Stimulated activated naive CD8-positive, alpha-beta T cell treated with anti-CD3 and anti-CD28 coated beads, Interleukin-15, Interleukin-2, amounts not matched to agents 100 U/mL and 50 U/mL, for 24 hours (primary cell): Measurements from ENCODE around the gene GRAMD2A.
"Not testable (repeated sequence)": the region's sequence is repeated elsewhere in the genome, so short reads cannot be mapped to it uniquely, and the experiment has no call there.

Experiments
- ATAC-seq: fragments of 150-1000 bp; cut with Tn5 transposase; one replicate; pipeline ENCODE4 v1.10.0; 2021
- DNase-seq: peaks from one replicate; pipeline ENCODE4 v3.0.0; 2021

The GRAMD2A gene

DNA sequence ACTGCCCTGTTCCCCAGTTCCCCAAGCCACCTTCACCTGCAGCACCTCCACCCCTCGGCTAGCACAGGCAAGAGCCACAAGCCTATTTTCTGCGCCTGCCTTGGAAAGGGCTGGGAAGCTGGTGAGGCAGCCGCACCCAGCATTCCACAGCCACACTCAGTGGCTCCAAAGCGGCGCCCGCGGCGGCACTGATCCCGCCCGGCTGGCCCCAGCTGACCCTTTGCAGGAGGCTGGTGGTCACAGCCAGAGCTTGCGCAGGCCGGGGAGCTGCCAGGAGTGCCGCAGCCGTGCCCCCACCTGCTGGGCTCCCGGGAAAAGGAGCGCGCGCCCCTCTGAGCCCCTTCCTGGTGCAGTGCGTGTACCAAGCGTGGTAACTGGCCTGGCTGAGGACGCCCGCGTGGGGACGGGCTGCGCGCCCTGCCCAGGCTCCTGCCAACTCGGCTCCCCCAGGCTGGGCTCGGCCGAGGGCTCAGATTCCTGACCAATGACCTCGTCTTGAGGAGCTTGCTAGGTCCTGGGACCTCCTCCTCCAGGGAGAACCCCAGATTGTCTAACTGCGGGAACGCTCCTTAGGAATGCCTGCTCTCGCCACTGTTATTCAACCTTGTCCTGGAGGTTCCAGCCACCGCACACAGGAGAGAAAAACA is 13.3 kb downstream of the GRAMD2A start:
- DNase-seq, result no peak
- ATAC-seq, result peak; percentile 14

DNA sequence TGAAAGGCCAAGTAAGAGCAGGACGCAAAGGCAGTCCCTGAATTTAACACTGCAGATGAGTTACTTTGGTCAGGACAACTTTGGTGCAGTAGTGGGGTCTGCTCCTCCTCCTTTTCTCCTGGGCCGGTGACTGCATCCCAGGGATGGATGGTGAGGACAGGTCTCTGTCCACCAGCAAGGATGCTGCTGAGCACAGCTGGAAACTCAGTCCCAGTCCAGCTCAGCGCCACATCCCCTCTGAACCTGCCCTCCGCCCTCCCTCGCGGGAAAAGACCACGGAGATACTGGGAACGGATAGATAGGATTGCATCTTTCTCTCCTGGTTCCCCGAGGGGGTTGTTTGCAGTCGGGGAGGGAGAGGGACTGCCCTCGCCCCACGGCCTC is 13.8 kb downstream of the GRAMD2A start:
- no peak for DNase-seq
- no peak for ATAC-seq

DNA sequence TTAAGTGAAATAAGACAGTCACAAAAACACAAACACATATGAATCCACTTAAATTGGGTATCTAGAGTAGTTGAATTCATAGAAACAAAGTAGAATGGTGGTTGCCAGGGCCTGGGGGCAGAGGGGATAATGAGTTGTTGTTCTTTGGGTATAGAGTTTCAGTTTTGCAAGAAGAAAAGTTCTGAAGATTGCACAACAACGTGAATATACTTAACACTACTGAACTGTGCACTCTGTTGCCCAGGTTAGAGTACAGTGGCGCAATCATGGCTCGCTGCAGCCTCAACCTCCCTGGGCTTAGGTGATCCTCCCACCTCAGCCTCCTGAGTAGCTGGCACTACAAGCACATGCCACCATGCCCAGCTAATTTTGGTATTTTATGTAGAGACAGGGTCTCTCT is 14.9 kb downstream of the GRAMD2A start:
- ATAC-seq (no peak), DNase-seq (no peak)

- DNase-seq (no peak), ATAC-seq (no peak)
Measured at GRCh38 chr15:72182244-72182643, 15.3 kb downstream of the GRAMD2A start.

DNA sequence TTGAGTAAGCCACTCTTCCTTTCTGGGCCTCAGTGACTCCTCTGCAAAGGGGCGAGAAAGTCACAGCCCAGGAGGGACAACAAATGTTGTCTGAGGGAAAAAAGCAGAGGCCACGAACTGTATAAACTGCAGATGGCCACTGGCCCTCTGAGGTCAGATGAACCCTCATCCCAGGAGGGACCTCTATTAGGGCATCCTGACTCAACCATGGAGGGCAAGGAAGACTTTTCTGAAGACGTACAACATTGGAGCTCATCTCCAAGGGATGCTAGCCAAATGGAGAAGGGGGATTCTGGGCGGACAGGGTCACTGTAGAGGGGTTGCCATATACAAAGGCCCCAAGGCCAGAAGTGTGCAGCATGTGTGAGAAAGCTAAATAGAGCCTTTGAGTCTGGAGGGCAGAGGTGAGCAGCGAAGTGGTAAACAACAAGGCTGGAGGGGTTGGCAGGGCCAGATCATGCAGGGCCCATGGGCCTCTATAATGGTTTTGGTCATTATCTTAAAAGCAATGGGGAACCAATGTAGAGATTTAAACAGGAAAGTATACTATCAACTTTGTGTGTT is 16.7 kb downstream of the GRAMD2A start:
- DNase-seq (no peak), ATAC-seq (no peak)

GRCh38 chr15:72179950-72180581 is 17.5 kb downstream of the GRAMD2A start:
- DNase-seq, result no peak
- ATAC-seq, result no peak

DNA sequence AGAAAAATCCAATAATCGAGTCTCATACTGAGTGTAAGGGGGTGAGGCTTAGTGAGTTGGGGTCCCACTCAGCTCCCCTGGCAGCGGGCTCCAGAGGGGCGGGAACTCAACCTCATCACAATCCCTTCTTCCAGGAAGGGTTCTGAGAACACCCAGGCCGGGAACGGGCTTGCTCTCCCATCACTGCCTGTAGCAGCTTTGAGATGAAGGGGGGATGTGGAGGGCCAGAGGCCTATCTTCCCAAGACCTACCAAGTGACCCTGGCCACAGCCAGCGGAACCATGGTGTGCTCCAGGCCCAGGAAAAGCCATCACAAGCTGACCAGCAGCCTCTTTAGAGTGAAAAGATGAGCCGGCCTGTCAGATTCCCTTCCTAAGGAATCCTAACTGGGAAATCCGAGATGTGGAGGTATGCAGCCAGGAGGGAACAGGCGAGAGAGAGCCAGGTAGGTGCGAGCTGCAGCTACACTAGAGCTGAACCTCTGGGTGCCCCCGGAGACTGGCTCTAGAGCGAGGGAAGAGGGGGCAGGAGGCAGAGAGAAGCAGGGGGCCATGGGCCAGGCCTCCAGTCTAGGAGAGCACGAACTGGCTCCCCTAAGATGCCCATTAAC is 18.5 kb downstream of the GRAMD2A start:
- ATAC-seq (no peak), DNase-seq (no peak)

DNA sequence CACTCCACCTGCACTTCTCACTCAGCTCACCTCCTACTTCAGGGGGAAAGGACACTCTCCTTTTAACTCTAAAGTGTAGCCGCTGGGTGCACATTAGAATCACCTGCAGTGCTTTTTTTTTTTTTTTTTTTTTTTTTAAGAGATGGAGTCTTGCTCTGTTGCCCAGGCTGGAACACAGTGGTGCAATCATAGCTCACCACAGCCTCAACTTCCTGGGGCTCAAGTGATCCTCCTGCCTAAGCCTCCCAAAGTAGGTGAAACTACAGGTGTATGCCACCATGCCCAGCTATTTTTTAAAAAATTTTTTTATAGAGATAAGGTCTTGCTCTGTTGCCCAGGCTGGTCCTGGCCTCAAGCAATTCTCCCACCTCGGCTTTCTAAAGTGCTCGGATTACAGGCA is 20.8 kb downstream of the GRAMD2A start:
- no peak for ATAC-seq
- DNase-seq, result no peak

GRCh38 chr15:72176159-72176558 is 21.4 kb downstream of the GRAMD2A start:
- DNase-seq, result no peak
- ATAC-seq, result no peak

GRCh38 chr15:72175186-72176044 is 22.2 kb downstream of the GRAMD2A start:
- no peak for DNase-seq
- peak; percentile 20 for ATAC-seq

DNA sequence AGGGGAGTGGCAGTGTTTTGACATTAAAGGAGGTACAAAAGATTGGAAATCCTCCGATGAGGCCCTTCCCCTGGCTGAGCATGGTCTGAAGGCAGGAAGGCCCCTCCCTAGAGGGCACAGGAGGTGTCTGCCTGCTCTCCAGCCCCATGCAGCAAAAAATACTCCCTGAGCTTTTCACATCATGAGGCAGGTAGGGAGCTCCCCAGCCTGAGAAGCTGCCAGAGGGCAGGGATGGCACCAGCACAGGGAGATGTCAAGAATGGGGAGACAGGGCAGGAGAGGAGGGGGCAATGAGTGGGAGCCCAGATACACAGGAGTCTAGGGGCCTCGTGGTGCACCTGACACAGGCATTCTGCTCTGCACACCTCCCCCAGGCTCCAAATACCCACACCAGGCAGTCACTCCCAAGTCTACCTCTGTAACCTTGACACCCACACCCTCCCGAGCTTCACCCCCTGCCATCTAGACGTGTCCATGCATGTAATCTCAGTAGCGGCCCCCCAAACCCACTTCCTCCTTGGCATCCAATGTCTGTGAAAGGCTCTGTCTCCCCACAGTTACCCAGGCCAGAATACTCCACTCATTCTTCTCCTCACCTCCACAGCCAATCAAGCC is 22.9 kb downstream of the GRAMD2A start:
- ATAC-seq (peak; percentile 9), DNase-seq (no peak)

DNA sequence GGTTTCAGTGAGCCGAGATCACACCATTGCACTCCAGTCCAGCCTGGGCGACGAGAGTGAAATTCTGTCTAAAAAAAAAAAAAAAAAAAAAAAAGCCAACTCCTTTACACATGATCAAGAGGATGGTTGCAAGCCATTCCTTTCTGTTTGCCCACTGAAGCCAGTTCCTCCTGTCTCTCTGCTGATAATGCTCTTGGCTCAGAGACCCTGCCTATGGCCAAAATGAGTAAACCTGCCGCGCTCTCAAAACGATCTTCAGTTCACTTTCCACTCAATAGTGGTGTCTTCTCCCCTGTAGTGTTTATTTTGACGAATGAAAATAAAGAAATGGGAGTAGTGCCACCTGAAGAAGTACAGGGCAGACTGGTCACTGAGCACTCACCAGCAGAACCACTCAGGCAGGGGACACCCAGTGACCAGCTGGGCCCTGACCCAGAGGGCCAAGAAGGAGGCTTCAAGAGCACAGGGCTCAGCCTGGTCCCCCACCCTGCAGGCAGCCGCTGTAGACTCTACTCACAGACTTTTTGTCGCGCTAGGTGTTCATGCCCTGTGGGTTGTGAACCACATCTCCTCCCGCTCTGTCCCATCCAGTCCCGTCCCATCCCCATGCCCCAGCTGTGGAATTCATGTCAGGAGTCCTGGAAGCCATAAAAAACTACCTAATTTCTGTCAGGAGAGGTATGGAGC is 23.6 kb downstream of the GRAMD2A start:
- no peak for DNase-seq
- ATAC-seq, result no peak

GRCh38 chr15:72173401-72173800 is 24.2 kb downstream of the GRAMD2A start:
- ATAC-seq (no peak), DNase-seq (no peak)

- DNase-seq (no peak), ATAC-seq (no peak)
Measured at GRCh38 chr15:72172796-72173195, 24.8 kb downstream of the GRAMD2A start.

DNA sequence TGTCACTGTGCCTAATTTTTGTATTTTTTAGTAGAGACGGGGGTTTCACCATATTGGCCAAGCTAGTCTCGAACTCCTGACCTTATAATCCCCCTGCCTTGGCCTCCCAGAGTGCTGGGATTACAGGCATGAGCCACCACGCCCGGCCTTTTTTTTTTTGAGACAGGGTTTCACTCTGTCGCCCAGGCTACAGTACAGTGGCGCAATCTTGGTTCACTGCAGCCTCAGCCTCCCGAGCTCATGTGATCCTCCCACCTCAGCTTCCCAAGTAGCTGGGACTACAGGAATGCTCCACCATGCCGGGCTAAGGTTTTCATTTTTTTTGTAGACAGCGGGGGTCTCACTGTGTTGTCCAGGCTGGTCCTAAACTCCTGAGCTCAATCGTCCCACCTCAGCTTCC is 25.6 kb downstream of the GRAMD2A start:
- not testable (repeated sequence) for DNase-seq, ATAC-seq

GRCh38 chr15:72170691-72171090 is 26.9 kb downstream of the GRAMD2A start:
- no peak for ATAC-seq
- DNase-seq, result no peak

DNA sequence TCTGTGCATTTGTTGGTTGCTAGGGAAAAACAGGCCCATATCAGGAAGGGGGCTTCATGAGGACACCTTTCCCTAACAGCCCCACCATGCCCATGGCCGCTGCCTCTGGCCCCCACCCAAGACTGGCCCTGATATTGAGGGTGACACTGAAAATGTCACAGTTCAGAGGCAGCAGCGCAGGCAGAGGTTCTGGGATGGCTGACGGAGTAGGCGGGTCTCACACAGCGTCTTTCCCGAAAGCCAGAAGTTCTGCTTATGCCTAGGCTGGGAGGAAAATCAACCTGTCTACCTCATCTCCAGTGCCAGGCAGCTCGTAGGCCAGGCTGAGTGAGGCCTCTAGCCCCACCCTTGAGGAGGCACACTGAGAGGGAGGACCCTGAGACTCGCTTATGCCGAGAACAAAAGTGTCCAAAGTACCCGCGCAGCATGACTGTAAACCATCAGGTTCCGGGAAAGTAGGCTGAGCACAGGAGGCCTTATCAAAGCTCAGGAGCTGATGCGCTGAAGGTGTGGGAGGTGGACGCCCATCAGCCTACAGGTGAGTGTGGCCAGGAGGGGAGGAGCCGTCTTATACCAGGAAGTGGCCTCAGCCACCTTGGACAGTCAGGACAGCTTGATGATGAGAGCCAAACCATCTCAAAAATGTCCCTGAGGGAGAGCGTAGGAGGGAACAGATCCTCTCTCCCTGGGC is 27.5 kb downstream of the GRAMD2A start:
- DNase-seq (no peak), ATAC-seq (no peak)

DNA sequence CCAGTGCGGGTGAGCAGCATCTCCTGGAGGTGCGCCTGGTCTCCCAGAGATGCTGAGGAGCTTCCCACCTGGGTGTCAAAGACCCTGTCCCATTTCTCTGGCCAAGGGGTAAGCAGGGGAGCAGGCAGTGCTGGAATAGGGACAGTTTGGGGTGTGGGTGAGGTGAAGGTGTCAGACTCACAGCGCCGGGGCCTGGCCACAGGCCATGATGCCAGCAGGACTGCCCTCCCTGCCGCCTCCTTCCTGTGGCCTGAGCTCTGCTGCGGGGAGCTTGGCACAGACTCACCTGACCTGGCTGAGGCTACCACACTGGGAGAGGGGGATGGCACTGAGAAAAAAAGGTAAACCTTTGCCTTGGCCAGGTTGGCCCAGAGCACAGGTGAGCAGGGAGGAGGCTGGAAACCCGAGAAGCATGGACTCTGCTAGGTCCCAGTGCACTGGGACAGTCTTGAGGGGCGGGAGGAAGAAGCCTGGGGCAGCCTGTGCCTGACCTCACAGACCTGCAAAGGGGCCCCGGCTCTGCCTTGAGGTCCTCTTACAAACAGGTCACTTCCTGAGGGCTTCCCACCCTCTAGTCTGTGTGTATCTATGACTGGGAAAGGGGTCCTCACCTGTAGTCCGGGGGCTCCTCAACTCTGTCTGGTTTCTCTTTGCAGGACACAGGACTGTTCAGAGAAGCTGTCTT is 28.2 kb downstream of the GRAMD2A start:
- no peak for ATAC-seq
- DNase-seq, result no peak

DNA sequence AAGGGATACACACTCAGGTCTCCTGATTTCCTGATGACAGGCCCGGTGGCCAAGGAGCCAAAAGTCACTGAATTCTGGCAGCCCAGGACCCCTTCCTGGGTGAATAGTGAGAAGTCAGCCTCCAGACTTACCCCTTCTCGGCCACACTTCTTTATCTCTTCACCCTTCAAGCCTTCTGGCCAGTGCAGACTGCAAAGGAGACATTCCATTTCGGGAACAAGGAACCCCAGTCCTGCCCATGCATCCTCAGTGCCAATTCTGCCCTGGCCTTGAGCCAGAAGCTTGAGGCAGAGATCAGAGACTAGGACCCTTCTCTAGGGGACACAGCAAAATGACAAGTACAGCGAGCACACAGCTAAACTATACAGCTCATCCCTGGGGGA is 28.8 kb downstream of the GRAMD2A start:
- no peak for DNase-seq

DNA sequence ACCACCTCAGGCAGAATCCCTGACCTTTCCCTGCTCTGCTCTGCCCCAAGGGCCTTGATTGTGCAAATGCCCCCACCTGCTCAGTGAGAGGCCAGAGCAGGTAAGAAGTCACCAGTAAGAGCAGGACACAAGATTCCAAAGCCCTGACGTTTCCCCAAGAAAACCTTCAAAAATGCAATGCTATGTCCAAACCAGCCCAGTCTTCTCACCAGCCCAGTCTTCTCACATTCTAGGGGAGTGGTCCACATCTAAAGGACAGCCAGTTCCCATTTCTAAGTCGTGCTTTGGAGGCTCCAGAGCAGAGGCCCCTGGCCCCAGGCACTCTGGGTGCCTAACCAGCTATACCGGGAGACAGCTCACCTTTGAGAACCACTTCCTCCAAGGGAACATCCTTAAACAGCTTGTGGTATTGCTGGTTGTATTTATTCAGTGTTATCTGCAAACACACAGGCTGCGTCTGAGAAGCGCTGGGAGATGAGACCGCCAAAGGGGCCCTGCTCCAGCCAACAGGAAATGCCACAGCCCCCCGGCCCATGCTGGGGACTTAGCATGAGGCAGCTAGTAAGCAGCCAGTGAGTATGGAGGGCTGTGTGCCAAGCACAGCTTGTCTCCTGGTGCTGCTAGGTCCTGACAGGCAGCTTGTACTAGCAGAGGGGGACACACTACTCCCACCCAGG is 29.3 kb downstream of the GRAMD2A start:
- DNase-seq, result no peak
- ATAC-seq, result peak; percentile 20

More for the DNA sequence above, 28.8 kb downstream of the GRAMD2A start:
- ATAC-seq, result no peak
